Smooth muscle cell of bladder (primary cell): ENCODE results near the gene FOXN4. TPM values are rescaled to one million over a fixed set of nuclear protein-coding genes. Genes with fewer than 3 reads are reported as not detected.

Experiments
- total RNA-seq: library from RNA; depleted of rRNA; stranded (reverse); fragments of >200 nt; gene quantifications from 2 replicates; pipeline ENCODE4 v1.2.3, GENCODE V29; 2014

Gene FOXN4, protein sequence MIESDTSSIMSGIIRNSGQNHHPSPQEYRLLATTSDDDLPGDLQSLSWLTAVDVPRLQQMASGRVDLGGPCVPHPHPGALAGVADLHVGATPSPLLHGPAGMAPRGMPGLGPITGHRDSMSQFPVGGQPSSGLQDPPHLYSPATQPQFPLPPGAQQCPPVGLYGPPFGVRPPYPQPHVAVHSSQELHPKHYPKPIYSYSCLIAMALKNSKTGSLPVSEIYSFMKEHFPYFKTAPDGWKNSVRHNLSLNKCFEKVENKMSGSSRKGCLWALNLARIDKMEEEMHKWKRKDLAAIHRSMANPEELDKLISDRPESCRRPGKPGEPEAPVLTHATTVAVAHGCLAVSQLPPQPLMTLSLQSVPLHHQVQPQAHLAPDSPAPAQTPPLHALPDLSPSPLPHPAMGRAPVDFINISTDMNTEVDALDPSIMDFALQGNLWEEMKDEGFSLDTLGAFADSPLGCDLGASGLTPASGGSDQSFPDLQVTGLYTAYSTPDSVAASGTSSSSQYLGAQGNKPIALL
- total RNA-seq = not detected in 2 replicates

DNA sequence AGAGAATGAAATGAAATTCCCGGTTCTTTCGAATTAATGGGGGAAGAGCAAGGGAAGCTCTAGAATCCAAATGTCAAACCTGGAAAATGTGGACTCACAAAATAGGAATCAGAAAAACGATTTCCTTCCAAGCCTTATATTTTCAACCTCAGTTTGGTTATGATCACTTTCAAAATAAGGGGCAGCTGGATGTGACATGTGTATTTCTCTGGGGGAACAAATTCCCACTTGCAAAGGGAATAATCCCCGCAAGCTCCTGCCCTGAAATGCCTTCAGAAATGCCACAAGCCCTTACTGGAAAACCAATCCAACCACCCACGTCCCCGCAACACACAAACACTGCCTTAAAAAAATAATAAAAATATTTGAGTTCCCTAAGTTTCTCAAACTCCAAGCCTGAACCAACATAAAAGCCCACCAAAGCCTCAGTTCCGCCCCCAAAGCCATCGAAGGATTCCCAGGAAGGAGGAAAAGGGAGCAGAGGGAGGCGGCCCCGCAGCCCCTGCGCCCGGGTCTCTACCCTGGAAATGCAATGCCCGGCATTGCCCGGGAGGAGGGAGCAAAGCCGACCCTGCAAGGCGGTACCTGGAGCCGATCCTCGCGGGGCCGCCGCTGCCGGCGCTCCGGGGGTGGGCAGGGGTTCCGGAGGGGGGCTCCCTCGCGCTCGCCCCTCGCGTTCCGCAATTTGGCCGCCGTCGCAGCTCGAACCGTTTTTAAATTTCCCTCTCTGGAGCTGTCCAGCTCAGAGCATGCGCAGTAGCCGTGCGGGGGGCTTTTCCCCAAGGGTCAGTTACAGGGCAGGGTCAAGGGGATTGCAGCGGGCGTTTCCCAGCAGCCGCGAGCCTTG is at the start of gene FOXN4:
FOXN4 (minus strand) TSS at position 751 of the 847 bp plus-strand sequence. CDS start 963 bp downstream, outside the sequence.

DNA sequence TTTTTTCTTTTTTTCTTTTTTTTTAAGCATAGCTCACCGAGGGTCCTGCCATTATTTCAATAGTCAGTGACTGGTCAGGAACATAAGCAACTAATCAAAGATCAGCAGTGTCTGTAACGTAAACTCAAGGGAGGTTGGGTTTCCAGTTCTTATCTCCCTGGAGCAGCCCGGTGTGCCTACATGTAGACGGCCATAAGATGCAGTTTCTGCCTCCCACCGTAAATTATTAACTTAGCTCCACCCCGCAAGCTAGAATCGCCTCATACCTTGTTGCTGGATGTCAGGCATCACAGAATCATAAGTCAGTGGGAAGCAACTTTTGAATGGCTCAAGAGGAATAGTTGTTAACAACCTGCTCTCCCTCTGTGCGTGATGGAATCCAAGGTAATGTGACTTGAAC is 38.5 kb upstream of the FOXN4 start, which contains the start of gene MYO1H:
MYO1H (plus strand) TSS at position 312 of the 400 bp plus-strand sequence; CDS start at position 373, 61 bp downstream.

Other genes with a start within 250 kb of the FOXN4 start
- 18.3 and 19.8 TPM in 2 replicates for gene ALKBH2, start 215.8 kb downstream of the FOXN4 start, total RNA-seq
- 11.7 and 18.1 TPM in 2 replicates for gene UNG, start 211.7 kb downstream of the FOXN4 start, total RNA-seq
- 6.0 and 7.3 TPM in 2 replicates for gene ACACB, start 192.7 kb downstream of the FOXN4 start, total RNA-seq
- 0.14 TPM in 1 of 2 replicates, not detected in the other for gene MYO1H, start 38.6 kb upstream of the FOXN4 start, total RNA-seq
- 61.2 and 83.9 TPM in 2 replicates for gene KCTD10, start 168.0 kb upstream of the FOXN4 start, total RNA-seq
- gene UBE3B, start 168.3 kb upstream of the FOXN4 start, total RNA-seq = 27.6 and 36.3 TPM in 2 replicates